Endothelial cell of umbilical vein (primary cell): Measurements from ENCODE around the gene KRTAP17-1. TPM values are rescaled to one million over a fixed set of nuclear protein-coding genes. Genes with fewer than 3 reads are reported as not detected.

Experiments used
- BruUV-seq: library from RNA; stranded (reverse); fragments of 400-500 nt; replicated peaks from 2 replicates; lab custom pipeline; 2021; lab: Mats Ljungman, UMichigan
- CTCF ChIA-PET: fragments of 300-600, 350-600 bp; sonication (Branson Sonifier 250); formaldehyde crosslinking; loops from one replicate; lab custom pipeline; 2021; ENCODE audit warnings: antibody characterized with exemption, inconsistent platforms; lab: Charles Lee
- POLR2A ChIA-PET: fragments of 300-600, 350-600 bp; sonication (Branson Sonifier 250); formaldehyde crosslinking; loops from one replicate; lab custom pipeline; 2021; ENCODE audit warnings: antibody characterized with exemption, inconsistent platforms; lab: Charles Lee
- DNase-seq: peaks from one replicate; pipeline ENCODE4 v3.0.0-alpha.2; 2011; ENCODE audit warnings: low read depth, low spot score
- FAIRE-seq: peaks from 2 replicates; lab custom pipeline; 2011; peaks lifted over from hg19 to GRCh38; lab: Jason Lieb, UNC
- H2AFZ ChIP-seq: 2 replicates; pipeline ENCODE4 v1.6.0; 2012; ENCODE audit warnings: low read depth, low read length, control low read depth, inconsistent platforms
- H3K27ac ChIP-seq: 2 replicates; pipeline ENCODE4 v1.5.1; 2011; ENCODE audit warnings: low read depth, mild to moderate bottlenecking, control low read depth, low read length, moderate library complexity; ENCODE audit not compliant: insufficient read depth
- H3K27me3 ChIP-seq, 2 experiments: 2 replicates each; pipeline versions ENCODE4 v1.6.0 to v1.6.1; 2011; ENCODE audit warnings: low read length in 2 of 2, mixed read lengths in 1 of 2; ENCODE audit not compliant: control insufficient read depth in 2 of 2, insufficient read depth in 2 of 2
- H3K36me3 ChIP-seq, 2 experiments: 2 replicates in 1 of 2; 3 replicates in 1 of 2; pipeline ENCODE4 v1.5.1; 2011; ENCODE audit warnings: low read length in 2 of 2, mild to moderate bottlenecking in 1 of 2, moderate library complexity in 1 of 2; ENCODE audit not compliant: control insufficient read depth in 2 of 2, insufficient read depth in 2 of 2; ENCODE audit errors: extremely low read depth in 1 of 2
- H3K4me1 ChIP-seq: 3 replicates; pipeline ENCODE4 v1.5.1; 2011; ENCODE audit warnings: mild to moderate bottlenecking, low read length; ENCODE audit not compliant: control insufficient read depth, insufficient read depth; ENCODE audit errors: extremely low read depth
- H3K4me2 ChIP-seq: 2 replicates; pipeline ENCODE4 v1.6.1; 2011; ENCODE audit warnings: low read length, control low read depth, mixed read lengths; ENCODE audit not compliant: insufficient read depth
- H3K4me3 ChIP-seq, 3 experiments: fragments of 200-600 bp in 1 of 3; sonication (generic), shearing (Covaris generic) in 1 of 3; replicated peaks in 1 of 3; 2 replicates each; pipeline ENCODE4 v1.5.1; 2011 to 2016; ENCODE audit warnings: control low read depth in 3 of 3, low read length in 3 of 3, mild to moderate bottlenecking in 2 of 3, inconsistent platforms in 1 of 3, low read depth in 1 of 3, moderate library complexity in 1 of 3; ENCODE audit not compliant: insufficient read depth in 1 of 3
- H3K79me2 ChIP-seq: 2 replicates; pipeline ENCODE4 v1.6.0; 2012; ENCODE audit warnings: low read length, inconsistent platforms; ENCODE audit not compliant: control insufficient read depth, insufficient read depth
- H3K9ac ChIP-seq: replicated peaks from 2 replicates; pipeline ENCODE3; 2011; ENCODE audit warnings: low read length, control low read depth; ENCODE audit not compliant: insufficient read depth; ENCODE audit errors: extremely low read depth
- H3K9me1 ChIP-seq: replicated peaks from 3 replicates; pipeline ENCODE4 v1.6.0; 2011; ENCODE audit warnings: mild to moderate bottlenecking, low read length; ENCODE audit not compliant: control insufficient read depth, insufficient read depth; ENCODE audit errors: extremely low read depth
- H3K9me3 ChIP-seq: replicated peaks from 2 replicates; pipeline ENCODE4 v1.5.1; 2012; ENCODE audit warnings: low read length, inconsistent platforms; ENCODE audit not compliant: control insufficient read depth, insufficient read depth
- H4K20me1 ChIP-seq: replicated peaks from 2 replicates; pipeline ENCODE3; 2011; ENCODE audit warnings: mild to moderate bottlenecking, low read length; ENCODE audit not compliant: control insufficient read depth, insufficient read depth; ENCODE audit errors: extremely low read depth
- CTCF ChIP-seq, 2 donors: IDR thresholded peaks; 1 replicate in 1 of 2; 2 replicates in 1 of 2; pipeline ENCODE4 v1.5.1; 2011; ENCODE audit warnings: low read length in 2 of 2, mild to moderate bottlenecking in 2 of 2, moderate library complexity in 2 of 2, control low read depth in 1 of 2, inconsistent platforms in 1 of 2, low read depth in 1 of 2; ENCODE audit not compliant: insufficient read depth in 1 of 2; ENCODE audit errors: extremely low read depth in 1 of 2
- EZH2 ChIP-seq: IDR thresholded peaks from 2 replicates; pipeline ENCODE4 v1.6.1; 2012; ENCODE audit warnings: borderline replicate concordance, low read depth, mild to moderate bottlenecking, moderate library complexity, low read length, inconsistent platforms; ENCODE audit not compliant: severe bottlenecking
- FOS ChIP-seq: IDR thresholded peaks from 2 replicates; pipeline ENCODE4 v1.6.1; 2011; ENCODE audit warnings: mild to moderate bottlenecking, low read length, moderate library complexity, borderline replicate concordance; ENCODE audit not compliant: insufficient read depth
- GATA2 ChIP-seq: IDR thresholded peaks from 2 replicates; pipeline ENCODE4 v1.7.0; 2011; ENCODE audit warnings: low read depth, mild to moderate bottlenecking, moderate library complexity, mixed read lengths, low read length; ENCODE audit not compliant: insufficient read length, insufficient read depth
- JUN ChIP-seq: IDR thresholded peaks from 2 replicates; pipeline ENCODE4 v1.6.1; 2011; ENCODE audit warnings: borderline replicate concordance, low read depth; ENCODE audit not compliant: insufficient read length, insufficient read depth
- MAX ChIP-seq: IDR thresholded peaks from 2 replicates; pipeline ENCODE4 v1.6.1; 2011; ENCODE audit not compliant: insufficient read depth, insufficient read length
- MYC ChIP-seq: IDR thresholded peaks from one replicate; pipeline ENCODE4 v1.6.1; 2011; ENCODE audit warnings: mild to moderate bottlenecking, low read depth, low read length
- POLR2A ChIP-seq: IDR thresholded peaks from 2 replicates; pipeline ENCODE4 v1.6.1; 2012; ENCODE audit warnings: low read depth, mild to moderate bottlenecking, control low read depth, low read length
- POLR2AphosphoS5 ChIP-seq: IDR thresholded peaks from 2 replicates; pipeline ENCODE4 v1.6.1; 2012; ENCODE audit warnings: low read depth, mild to moderate bottlenecking, control low read depth, low read length, moderate library complexity; ENCODE audit not compliant: insufficient read depth
- dilution Hi-C: fragments of 300-500 bp; cut with MboI; formaldehyde crosslinking; loops from one replicate; pipeline ENCODE4 v1.15.0; 2019; ENCODE audit warnings: low sequenced_read_pairs; ENCODE audit not compliant: extremely low pct_ligation_motif_present
- intact Hi-C: fragments of 100-400 bp; cut with micrococcal nuclease; formaldehyde crosslinking; loops from one replicate; pipeline ENCODE4 v1.10.0; 2022
- polyA plus RNA-seq, 4 experiments: library from polyadenylated mRNA; depleted of rRNA in 3 of 4; stranded (reverse) in 3 of 4; unstranded in 1 of 4; fragments of >200 nt; gene quantifications; 2 replicates each; pipeline versions ENCODE4 v1.2.1 to v1.2.3, GENCODE V29; 2011 to 2012; ENCODE audit warnings: missing spikeins in 1 of 4
- small RNA-seq: library from RNA; depleted of rRNA; stranded (forward); fragments of <200 nt; gene quantifications from one replicate; pipeline ENCODE3, GENCODE V24; 2012; ENCODE audit warnings: low replicate concordance, low read depth; ENCODE audit not compliant: insufficient read depth, insufficient read length
- total RNA-seq: library from RNA; stranded (reverse); gene quantifications from 2 replicates; pipeline ENCODE4 v1.2.3, GENCODE V29; 2021

The KRTAP17-1 gene
- total and polyA plus RNA-seq, 2 donors (not counting 3 experiments of a cell fraction or from before 2014, with no cell fraction given): not detected

GRCh38 chr17:41265078-41265477, 50.4 kb downstream of the KRTAP17-1 start, which contains the start of gene KRTAP9-6:
KRTAP9-6 (plus strand) TSS chr17:41265378; CDS start chr17:41265378, 0 bp downstream.
- H4K20me1 ChIP-seq: no peaks in the 10 kb centered on the region
- TF ChIP-seq POLR2A (no peak), MAX (no peak), CTCF (IDR thresholded peaks at IDR 0.05; ENCODE audit: extremely low read depth in 1 of 2, insufficient read depth in 1 of 2, low read depth in 1 of 2, low read length in 2 of 2) (no peak), MYC (no peak), FOS (no peak), POLR2AphosphoS5 (no peak), JUN (no peak), GATA2 (no peak), EZH2 (no peak)
- no TSS peak for BruUV-seq
- FAIRE-seq (no peak), DNase-seq (no peak)
- ChIA-PET POLR2A (no interaction called here), CTCF (interaction anchor here (1.5 kb wide), 1 partner anchor 11 kb away, joined by 6 read pairs; no protein-coding TSS in a partner anchor)
- H3K9me1 ChIP-seq: no peaks in the 10 kb centered on the region
- no peak within 1 kb of the TSS for H2AFZ ChIP-seq
- H3K9me3 ChIP-seq: no peaks in the 10 kb centered on the region
- no peaks in the 10 kb centered on the region for H3K27me3 ChIP-seq
- H3K4me1 ChIP-seq: no peaks in the 10 kb centered on the region
- no peak within 1 kb of the TSS for H3K4me2 ChIP-seq
- no peaks in the 10 kb centered on the region for H3K79me2 ChIP-seq
- intact Hi-C loops (loop anchor here (1.0 kb wide), 1 partner anchor 11 kb away; no protein-coding TSS in a partner anchor), dilution Hi-C loops (no loop called here)
- no peaks in the 10 kb centered on the region for H3K36me3 ChIP-seq
- no peak within 1 kb of the TSS for H3K9ac ChIP-seq
- H3K4me3 ChIP-seq: no peak within 1 kb of the TSS
- H3K27ac ChIP-seq: no peak within 1 kb of the TSS

Small RNAs within 50 kb of the gene (small RNA-seq; reads per million reads assigned to genes)
- gene KRTAP9-10P: not detected

Other genes starting within 250 kb of the KRTAP17-1 start
Only the 30 nearest of the 35 such genes appear.
- not detected in 2 replicates for gene KRTAP4-9, start 210.3 kb downstream of the KRTAP17-1 start, total RNA-seq
- not detected in 2 replicates for gene KRTAP4-9, start 210.3 kb downstream of the KRTAP17-1 start, polyA plus RNA-seq
- gene KRTAP4-11, start 197.3 kb downstream of the KRTAP17-1 start, total RNA-seq: not detected in 2 replicates
- gene KRTAP4-11, start 197.3 kb downstream of the KRTAP17-1 start, polyA plus RNA-seq: not detected in 2 replicates
- not detected in 2 replicates for gene KRTAP4-12, start 191.5 kb downstream of the KRTAP17-1 start, total RNA-seq
- not detected in 2 replicates for gene KRTAP4-12, start 191.5 kb downstream of the KRTAP17-1 start, polyA plus RNA-seq
- not detected in 2 replicates for gene KRTAP4-6, start 175.2 kb downstream of the KRTAP17-1 start, total RNA-seq
- gene KRTAP4-6, start 175.2 kb downstream of the KRTAP17-1 start, polyA plus RNA-seq: not detected in 2 replicates
- gene KRTAP4-5, start 165.9 kb downstream of the KRTAP17-1 start, total RNA-seq: not detected in 2 replicates
- gene KRTAP4-5, start 165.9 kb downstream of the KRTAP17-1 start, polyA plus RNA-seq: not detected in 2 replicates
- gene KRTAP4-4, start 155.0 kb downstream of the KRTAP17-1 start, total RNA-seq: not detected in 2 replicates
- gene KRTAP4-4, start 155.0 kb downstream of the KRTAP17-1 start, polyA plus RNA-seq: not detected in 2 replicates
- gene KRTAP4-3, start 147.5 kb downstream of the KRTAP17-1 start, total RNA-seq: not detected in 2 replicates
- not detected in 2 replicates for gene KRTAP4-3, start 147.5 kb downstream of the KRTAP17-1 start, polyA plus RNA-seq
- gene KRTAP4-2, start 137.5 kb downstream of the KRTAP17-1 start, total RNA-seq: not detected in 2 replicates
- gene KRTAP4-2, start 137.5 kb downstream of the KRTAP17-1 start, polyA plus RNA-seq: not detected in 2 replicates
- not detected in 2 replicates for gene KRTAP4-1, start 130.8 kb downstream of the KRTAP17-1 start, total RNA-seq
- gene KRTAP4-1, start 130.8 kb downstream of the KRTAP17-1 start, polyA plus RNA-seq: not detected in 2 replicates
- not detected in 2 replicates for gene KRTAP9-1, start 125.8 kb downstream of the KRTAP17-1 start, total RNA-seq
- not detected in 2 replicates for gene KRTAP9-1, start 125.8 kb downstream of the KRTAP17-1 start, polyA plus RNA-seq
- gene KRTAP9-2, start 89.1 kb downstream of the KRTAP17-1 start, total RNA-seq: not detected in 2 replicates
- gene KRTAP9-2, start 89.1 kb downstream of the KRTAP17-1 start, polyA plus RNA-seq: not detected in 2 replicates
- not detected in 2 replicates for gene KRTAP9-3, start 83.3 kb downstream of the KRTAP17-1 start, total RNA-seq
- not detected in 2 replicates for gene KRTAP9-3, start 83.3 kb downstream of the KRTAP17-1 start, polyA plus RNA-seq
- not detected in 2 replicates for gene KRTAP9-8, start 77.7 kb downstream of the KRTAP17-1 start, total RNA-seq
- not detected in 2 replicates for gene KRTAP9-8, start 77.7 kb downstream of the KRTAP17-1 start, polyA plus RNA-seq
- not detected in 2 replicates for gene KRTAP9-4, start 66.0 kb downstream of the KRTAP17-1 start, total RNA-seq
- not detected in 2 replicates for gene KRTAP9-4, start 66.0 kb downstream of the KRTAP17-1 start, polyA plus RNA-seq
- gene KRTAP9-9, start 60.3 kb downstream of the KRTAP17-1 start, total RNA-seq: not detected in 2 replicates
- gene KRTAP9-9, start 60.3 kb downstream of the KRTAP17-1 start, polyA plus RNA-seq: not detected in 2 replicates
- gene KRTAP9-6, start 50.3 kb downstream of the KRTAP17-1 start, total RNA-seq: not detected in 2 replicates
- gene KRTAP9-6, start 50.3 kb downstream of the KRTAP17-1 start, polyA plus RNA-seq: not detected in 2 replicates
- not detected in 2 replicates for gene KRTAP9-7, start 40.0 kb downstream of the KRTAP17-1 start, total RNA-seq
- not detected in 2 replicates for gene KRTAP9-7, start 40.0 kb downstream of the KRTAP17-1 start, polyA plus RNA-seq
- gene KRTAP29-1, start 12.9 kb downstream of the KRTAP17-1 start, total RNA-seq: not detected in 2 replicates
- not detected in 2 replicates for gene KRTAP29-1, start 12.9 kb downstream of the KRTAP17-1 start, polyA plus RNA-seq
- not detected in 2 replicates for gene KRTAP16-1, start 6.4 kb downstream of the KRTAP17-1 start, total RNA-seq
- gene KRTAP16-1, start 6.4 kb downstream of the KRTAP17-1 start, polyA plus RNA-seq: not detected in 2 replicates
- gene KRT33A, start 35.1 kb upstream of the KRTAP17-1 start, total RNA-seq: not detected in 2 replicates
- gene KRT33A, start 35.1 kb upstream of the KRTAP17-1 start, polyA plus RNA-seq: not detected in 2 replicates
- gene KRT33B, start 54.1 kb upstream of the KRTAP17-1 start, total RNA-seq: not detected in 2 replicates
- not detected in 2 replicates for gene KRT33B, start 54.1 kb upstream of the KRTAP17-1 start, polyA plus RNA-seq
- not detected in 2 replicates for gene KRT34, start 66.6 kb upstream of the KRTAP17-1 start, total RNA-seq
- gene KRT34, start 66.6 kb upstream of the KRTAP17-1 start, polyA plus RNA-seq: not detected in 2 replicates
- not detected in 2 replicates for gene KRT31, start 81.9 kb upstream of the KRTAP17-1 start, total RNA-seq
- gene KRT31, start 81.9 kb upstream of the KRTAP17-1 start, polyA plus RNA-seq: not detected in 2 replicates
- gene KRT37, start 108.9 kb upstream of the KRTAP17-1 start, total RNA-seq: not detected in 2 replicates
- not detected in 2 replicates for gene KRT37, start 108.9 kb upstream of the KRTAP17-1 start, polyA plus RNA-seq
- not detected in 2 replicates for gene KRT38, start 125.3 kb upstream of the KRTAP17-1 start, total RNA-seq
- not detected in 2 replicates for gene KRT38, start 125.3 kb upstream of the KRTAP17-1 start, polyA plus RNA-seq
- not detected in 2 replicates for gene KRT32, start 151.7 kb upstream of the KRTAP17-1 start, total RNA-seq
- gene KRT32, start 151.7 kb upstream of the KRTAP17-1 start, polyA plus RNA-seq: not detected in 2 replicates
- gene KRT35, start 165.4 kb upstream of the KRTAP17-1 start, total RNA-seq: not detected in 2 replicates
- 0.08 TPM in 1 of 2 replicates, not detected in the other for gene KRT35, start 165.4 kb upstream of the KRTAP17-1 start, polyA plus RNA-seq
- gene KRT36, start 174.2 kb upstream of the KRTAP17-1 start, total RNA-seq: not detected in 2 replicates
- 0.04 and 0.11 TPM in 2 replicates for gene KRT36, start 174.2 kb upstream of the KRTAP17-1 start, polyA plus RNA-seq
- gene KRT13, start 189.9 kb upstream of the KRTAP17-1 start, total RNA-seq: not detected in 2 replicates
- gene KRT13, start 189.9 kb upstream of the KRTAP17-1 start, polyA plus RNA-seq: not detected in 2 replicates
- gene KRT15, start 203.2 kb upstream of the KRTAP17-1 start, total RNA-seq: 2.8 TPM in 2 replicates
- gene KRT15, start 203.2 kb upstream of the KRTAP17-1 start, polyA plus RNA-seq: 0.68 and 0.83 TPM in 2 replicates